ENCODE data around the gene PCDHB13. TPM values are rescaled to one million over a fixed set of nuclear protein-coding genes. Genes with fewer than 3 reads are reported as not detected.
"Not testable (repeated sequence)": the region's sequence is repeated elsewhere in the genome, so short reads cannot be mapped to it uniquely, and the experiment has no call there.

PCDHB13 gene
- total and polyA plus RNA-seq, 2 of the 4 experiments (the other 2 are of a cell fraction): 0.18 to 0.26 TPM

DNA sequence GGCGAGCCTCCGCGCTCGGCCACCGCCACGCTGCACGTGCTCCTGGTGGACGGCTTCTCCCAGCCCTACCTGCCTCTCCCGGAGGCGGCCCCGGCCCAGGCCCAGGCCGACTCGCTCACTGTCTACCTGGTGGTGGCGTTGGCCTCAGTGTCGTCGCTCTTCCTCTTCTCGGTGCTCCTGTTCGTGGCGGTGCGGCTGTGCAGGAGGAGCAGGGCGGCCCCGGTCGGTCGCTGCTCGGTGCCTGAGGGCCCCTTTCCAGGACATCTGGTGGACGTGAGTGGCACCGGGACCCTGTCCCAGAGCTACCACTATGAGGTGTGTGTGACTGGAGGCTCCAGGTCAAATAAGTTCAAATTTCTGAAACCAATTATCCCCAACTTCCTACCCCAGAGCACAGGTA lies 2.9 kb upstream of the PCDHB13 start:
- in situ Hi-C loops (cut with MboI; ENCODE audit: low sequenced_read_pairs): not testable (repeated sequence)

DNA sequence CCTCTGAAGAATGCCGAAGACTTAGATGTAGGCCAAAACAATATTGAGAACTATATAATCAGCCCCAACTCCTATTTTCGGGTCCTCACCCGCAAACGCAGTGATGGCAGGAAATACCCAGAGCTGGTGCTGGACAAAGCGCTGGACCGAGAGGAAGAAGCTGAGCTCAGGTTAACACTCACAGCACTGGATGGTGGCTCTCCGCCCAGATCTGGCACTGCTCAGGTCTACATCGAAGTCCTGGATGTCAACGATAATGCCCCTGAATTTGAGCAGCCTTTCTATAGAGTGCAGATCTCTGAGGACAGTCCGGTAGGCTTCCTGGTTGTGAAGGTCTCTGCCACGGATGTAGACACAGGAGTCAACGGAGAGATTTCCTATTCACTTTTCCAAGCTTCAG lies 864 bp downstream of the PCDHB13 start:
- dilution Hi-C loops (cut with HindIII; ENCODE audit: low sequenced_read_pairs, unreplicated experiment); H2BK5ac ChIP-seq (ENCODE audit: low read depth, low read length, poor library complexity, severe bottlenecking); H2BK120ac ChIP-seq (ENCODE audit: low read depth, low read length); H3K27ac ChIP-seq (ENCODE audit: insufficient read depth, low read length); H3K18ac ChIP-seq (ENCODE audit: low read depth, low read length); ATAC-seq (ENCODE audit: low read depth); in situ Hi-C loops (cut with MboI; ENCODE audit: low sequenced_read_pairs); intact Hi-C loops (cut with micrococcal nuclease); H3K36me3 ChIP-seq (ENCODE audit: control insufficient read depth, insufficient read depth, low read length); H2BK20ac ChIP-seq (ENCODE audit: low read depth, low read length); H3K79me1 ChIP-seq (ENCODE audit: low read depth in 1 of 2, low read length in 2 of 2); H2AFZ ChIP-seq (replicated peaks; ENCODE audit: low read length, poor library complexity); H3K14ac ChIP-seq (replicated peaks; ENCODE audit: low read depth, low read length); H3K56ac ChIP-seq (ENCODE audit: extremely low read depth, insufficient read depth, low read length); H2AK9ac ChIP-seq (replicated peaks; ENCODE audit: low read depth, low read length, poor library complexity); H3K4ac ChIP-seq (ENCODE audit: low read depth, low read length); H2AK5ac ChIP-seq (ENCODE audit: low read depth, low read length); H4K20me1 ChIP-seq (ENCODE audit: insufficient read depth, low read length); H3K23ac ChIP-seq (ENCODE audit: low read depth, low read length); BruUV-seq (replicated peaks); CTCF ChIA-PET; H3K4me1 ChIP-seq (ENCODE audit: control insufficient read depth, insufficient read depth, low read length); H4K91ac ChIP-seq (ENCODE audit: insufficient read depth, low read depth, low read length); DNase-seq; H3K4me3 ChIP-seq (ENCODE audit: insufficient read depth, low read depth, low read length); H4K8ac ChIP-seq (ENCODE audit: low read depth in 2 of 2, low read length in 2 of 2); H3K27me3 ChIP-seq (ENCODE audit: control insufficient read depth, insufficient read depth, low read length); POLR2A ChIA-PET (ENCODE audit: unreplicated experiment); H3K4me2 ChIP-seq (ENCODE audit: low read depth, low read length); H3K9ac ChIP-seq (ENCODE audit: low read depth, low read length); H3K9me1 ChIP-seq (ENCODE audit: insufficient read depth, low read length); H2BK15ac ChIP-seq (ENCODE audit: low read depth, low read length); H4K5ac ChIP-seq (ENCODE audit: low read depth, low read length): not testable (repeated sequence)
- peaks cover 23% of the 10 kb centered on the region; the same call in 1 of the 2 replicates for H3K9me3 ChIP-seq (ENCODE audit: control insufficient read depth, insufficient read depth, low read length)
- no CpG with 5 or more reads among the region's 12 CpGs for WGBS, 2 experiments (ENCODE audit: extremely low coverage in 2 of 2, insufficient read length in 1 of 2)

More for the DNA sequence above, 2.9 kb upstream of the PCDHB13 start:
- H3K4me2 ChIP-seq (ENCODE audit: low read depth, low read length); H2AK5ac ChIP-seq (ENCODE audit: low read depth, low read length); H3K27ac ChIP-seq (ENCODE audit: insufficient read depth, low read length); H4K91ac ChIP-seq (ENCODE audit: insufficient read depth, low read depth, low read length); H3K9me1 ChIP-seq (ENCODE audit: insufficient read depth, low read length); H4K8ac ChIP-seq (ENCODE audit: low read depth in 2 of 2, low read length in 2 of 2); H3K36me3 ChIP-seq (ENCODE audit: control insufficient read depth, insufficient read depth, low read length); H3K14ac ChIP-seq (replicated peaks; ENCODE audit: low read depth, low read length); H3K4ac ChIP-seq (ENCODE audit: low read depth, low read length); ATAC-seq (ENCODE audit: low read depth); H3K27me3 ChIP-seq (ENCODE audit: control insufficient read depth, insufficient read depth, low read length); H2BK20ac ChIP-seq (ENCODE audit: low read depth, low read length); H2BK15ac ChIP-seq (ENCODE audit: low read depth, low read length); H3K4me1 ChIP-seq (ENCODE audit: control insufficient read depth, insufficient read depth, low read length); H3K23ac ChIP-seq (ENCODE audit: low read depth, low read length); H3K18ac ChIP-seq (ENCODE audit: low read depth, low read length); BruUV-seq (replicated peaks); H2BK5ac ChIP-seq (ENCODE audit: low read depth, low read length, poor library complexity, severe bottlenecking); H4K5ac ChIP-seq (ENCODE audit: low read depth, low read length); DNase-seq; CTCF ChIA-PET; intact Hi-C loops (cut with micrococcal nuclease); H3K56ac ChIP-seq (ENCODE audit: extremely low read depth, insufficient read depth, low read length); H2BK120ac ChIP-seq (ENCODE audit: low read depth, low read length); H3K79me1 ChIP-seq (ENCODE audit: low read depth in 1 of 2, low read length in 2 of 2); H3K4me3 ChIP-seq (ENCODE audit: insufficient read depth, low read depth, low read length); dilution Hi-C loops (cut with HindIII; ENCODE audit: low sequenced_read_pairs, unreplicated experiment); POLR2A ChIA-PET (ENCODE audit: unreplicated experiment); H4K20me1 ChIP-seq (ENCODE audit: insufficient read depth, low read length); H2AFZ ChIP-seq (replicated peaks; ENCODE audit: low read length, poor library complexity); H2AK9ac ChIP-seq (replicated peaks; ENCODE audit: low read depth, low read length, poor library complexity); H3K9ac ChIP-seq (ENCODE audit: low read depth, low read length): not testable (repeated sequence)
- peaks cover 20% of the 10 kb centered on the region; the same call in 1 of the 2 replicates for H3K9me3 ChIP-seq (ENCODE audit: control insufficient read depth, insufficient read depth, low read length)
- 19% methylated on average over 5 of the region's 27 CpGs; no CpG with 5 or more reads in 1 of the 2 experiments for WGBS, 2 experiments (ENCODE audit: extremely low coverage in 2 of 2, insufficient read length in 1 of 2)
